Activated effector memory CD4-positive, alpha-beta T cell treated with anti-CD3 and anti-CD28 coated beads, Interleukin-2, amount 50 U/mL, for 16 hours (primary cell): ENCODE data around the gene HEATR1.
"Not testable (repeated sequence)": the region's sequence is repeated elsewhere in the genome, so short reads cannot be mapped to it uniquely, and the experiment has no call there.

Experiments
- DNase-seq: peaks from one replicate; pipeline ENCODE4 v3.0.0-alpha.2; 2020

Gene HEATR1, protein sequence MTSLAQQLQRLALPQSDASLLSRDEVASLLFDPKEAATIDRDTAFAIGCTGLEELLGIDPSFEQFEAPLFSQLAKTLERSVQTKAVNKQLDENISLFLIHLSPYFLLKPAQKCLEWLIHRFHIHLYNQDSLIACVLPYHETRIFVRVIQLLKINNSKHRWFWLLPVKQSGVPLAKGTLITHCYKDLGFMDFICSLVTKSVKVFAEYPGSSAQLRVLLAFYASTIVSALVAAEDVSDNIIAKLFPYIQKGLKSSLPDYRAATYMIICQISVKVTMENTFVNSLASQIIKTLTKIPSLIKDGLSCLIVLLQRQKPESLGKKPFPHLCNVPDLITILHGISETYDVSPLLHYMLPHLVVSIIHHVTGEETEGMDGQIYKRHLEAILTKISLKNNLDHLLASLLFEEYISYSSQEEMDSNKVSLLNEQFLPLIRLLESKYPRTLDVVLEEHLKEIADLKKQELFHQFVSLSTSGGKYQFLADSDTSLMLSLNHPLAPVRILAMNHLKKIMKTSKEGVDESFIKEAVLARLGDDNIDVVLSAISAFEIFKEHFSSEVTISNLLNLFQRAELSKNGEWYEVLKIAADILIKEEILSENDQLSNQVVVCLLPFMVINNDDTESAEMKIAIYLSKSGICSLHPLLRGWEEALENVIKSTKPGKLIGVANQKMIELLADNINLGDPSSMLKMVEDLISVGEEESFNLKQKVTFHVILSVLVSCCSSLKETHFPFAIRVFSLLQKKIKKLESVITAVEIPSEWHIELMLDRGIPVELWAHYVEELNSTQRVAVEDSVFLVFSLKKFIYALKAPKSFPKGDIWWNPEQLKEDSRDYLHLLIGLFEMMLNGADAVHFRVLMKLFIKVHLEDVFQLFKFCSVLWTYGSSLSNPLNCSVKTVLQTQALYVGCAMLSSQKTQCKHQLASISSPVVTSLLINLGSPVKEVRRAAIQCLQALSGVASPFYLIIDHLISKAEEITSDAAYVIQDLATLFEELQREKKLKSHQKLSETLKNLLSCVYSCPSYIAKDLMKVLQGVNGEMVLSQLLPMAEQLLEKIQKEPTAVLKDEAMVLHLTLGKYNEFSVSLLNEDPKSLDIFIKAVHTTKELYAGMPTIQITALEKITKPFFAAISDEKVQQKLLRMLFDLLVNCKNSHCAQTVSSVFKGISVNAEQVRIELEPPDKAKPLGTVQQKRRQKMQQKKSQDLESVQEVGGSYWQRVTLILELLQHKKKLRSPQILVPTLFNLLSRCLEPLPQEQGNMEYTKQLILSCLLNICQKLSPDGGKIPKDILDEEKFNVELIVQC (N-terminal part only)

DNA sequence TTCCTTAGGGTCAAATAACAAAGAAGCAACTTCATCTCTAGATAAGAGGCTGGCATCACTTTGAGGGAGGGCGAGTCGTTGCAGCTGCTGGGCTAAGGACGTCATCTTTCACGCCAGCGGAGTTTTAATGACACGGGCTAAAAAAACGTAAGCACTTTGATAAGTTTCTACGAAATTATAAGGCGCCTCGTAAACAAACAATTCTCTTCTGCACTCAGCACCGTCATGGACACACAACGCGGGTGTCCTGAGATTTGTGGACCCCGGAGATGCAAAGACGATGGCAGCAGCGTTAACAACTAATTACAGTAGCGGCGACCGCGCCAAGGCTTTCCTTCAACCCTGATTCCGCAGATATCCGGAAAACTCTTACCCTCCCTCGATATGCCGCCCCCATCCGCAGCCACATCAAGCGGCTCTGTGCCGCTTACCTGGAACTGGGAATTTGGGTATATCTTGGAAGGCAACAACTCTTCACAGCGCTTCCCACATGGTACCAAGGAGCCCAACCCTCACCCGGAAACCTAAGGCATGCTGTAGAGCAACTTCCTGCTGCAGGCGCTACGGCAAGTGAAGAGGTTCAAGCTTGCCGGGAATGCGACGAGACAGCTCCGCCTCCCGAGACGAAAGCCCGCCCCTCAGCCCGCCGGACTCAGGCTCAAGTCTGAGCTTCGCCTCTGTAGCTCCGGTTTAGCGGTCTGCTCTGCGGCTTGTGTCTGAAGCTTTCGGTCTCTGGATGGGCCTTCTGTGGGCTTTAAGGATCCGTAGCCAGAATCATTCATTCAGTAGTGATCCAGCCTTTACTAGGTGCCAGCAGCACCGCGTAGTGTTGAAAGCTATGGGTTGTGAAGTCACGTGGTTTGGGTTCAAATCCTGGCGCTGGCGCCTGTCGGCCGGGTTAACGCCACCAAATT lies at the start of gene HEATR1:
TSS of gene HEATR1 (minus strand) at position 526 of the 914 bp plus-strand sequence. CDS start at position 105, 421 bp downstream.
- DNase-seq: peak; percentile 95

DNA sequence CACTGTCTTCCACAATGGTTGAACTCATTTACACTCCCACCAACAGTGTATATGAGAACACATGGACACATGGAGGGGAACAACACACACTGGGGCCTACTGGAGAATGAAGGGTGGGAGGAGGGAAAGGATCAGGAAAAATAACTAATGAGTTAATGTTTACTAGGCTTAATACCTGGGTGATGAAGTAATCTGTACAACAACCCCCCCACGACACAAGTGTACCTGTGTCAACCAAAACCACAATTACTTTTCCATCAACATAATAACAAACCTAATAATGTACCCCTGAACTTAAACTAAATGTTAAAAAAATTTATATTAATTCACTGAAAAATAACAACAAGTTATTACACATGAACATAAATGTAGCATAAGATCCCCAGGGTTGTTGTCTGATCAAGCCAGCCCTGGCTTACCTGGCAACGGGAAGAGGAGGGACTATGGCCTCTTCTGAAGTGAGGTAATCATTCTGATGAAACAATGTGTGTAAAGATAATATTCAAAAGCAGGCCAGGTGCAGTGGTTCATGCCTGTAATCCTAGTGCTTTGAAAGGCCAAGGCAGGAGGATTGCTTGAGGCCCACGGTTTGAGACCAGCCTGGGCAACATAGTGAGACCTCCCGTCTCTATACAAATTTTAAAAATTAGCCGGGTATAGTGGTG lies 40.8 kb upstream of the HEATR1 start:
- DNase-seq: no peak

DNA sequence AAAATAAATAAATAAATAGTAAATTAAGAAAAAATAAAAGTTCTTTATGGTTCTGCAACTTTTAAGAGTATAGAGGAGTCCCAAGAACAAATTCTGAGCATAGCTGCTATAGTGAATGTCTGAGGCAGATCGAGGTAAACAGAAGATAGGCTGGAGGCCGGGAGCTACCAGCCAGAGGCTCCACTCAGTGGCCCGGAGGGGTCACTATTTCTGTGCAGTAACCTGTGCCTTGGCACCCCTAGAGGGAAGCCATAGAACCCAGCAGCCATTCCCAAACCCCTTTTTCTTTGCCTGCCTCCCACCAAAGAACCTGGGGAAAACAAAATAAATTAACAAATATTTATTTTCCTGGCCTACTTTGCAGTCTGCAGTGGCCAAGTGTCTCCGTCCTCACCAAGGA lies 38.4 kb upstream of the HEATR1 start:
- DNase-seq: no peak

DNA sequence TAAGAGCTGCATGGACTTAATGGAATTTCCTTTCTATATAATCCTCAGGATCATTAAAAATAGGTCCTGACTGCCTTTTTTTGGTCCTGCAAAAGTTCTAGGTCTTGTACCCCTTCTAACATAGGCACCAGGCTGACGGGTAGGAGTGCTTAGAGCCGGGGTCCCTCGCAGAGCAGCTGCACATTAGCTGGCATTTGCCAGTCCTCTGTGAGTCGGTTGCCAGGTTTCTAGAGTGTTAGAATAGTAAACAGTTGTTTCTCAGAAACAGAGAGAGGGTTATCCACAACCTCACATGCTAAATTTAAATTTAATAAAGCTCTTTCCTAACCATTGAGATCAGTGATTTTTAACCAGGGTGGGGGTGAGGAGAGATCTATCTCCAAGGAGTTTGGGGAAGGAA lies 35.4 kb upstream of the HEATR1 start:
- no peak for DNase-seq

DNA sequence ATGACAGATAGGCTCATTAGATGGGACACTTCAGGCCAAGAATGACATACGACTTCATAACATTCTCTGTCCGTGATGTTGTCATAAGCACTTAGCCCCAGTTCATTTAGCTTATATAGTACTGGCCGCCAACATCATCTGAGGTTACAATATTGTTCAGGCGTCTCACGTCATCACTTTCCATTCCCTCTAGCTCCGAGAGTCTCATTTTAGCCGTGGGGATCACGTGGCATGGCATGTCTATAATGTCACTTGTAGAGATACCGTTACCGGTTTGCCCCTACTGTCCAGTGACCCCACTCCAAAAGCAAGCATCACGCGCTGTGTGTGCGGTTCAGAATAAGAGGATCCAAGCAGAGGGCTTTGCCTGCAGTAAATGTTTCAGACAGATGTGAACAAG lies 34.6 kb upstream of the HEATR1 start:
- no peak for DNase-seq

DNA sequence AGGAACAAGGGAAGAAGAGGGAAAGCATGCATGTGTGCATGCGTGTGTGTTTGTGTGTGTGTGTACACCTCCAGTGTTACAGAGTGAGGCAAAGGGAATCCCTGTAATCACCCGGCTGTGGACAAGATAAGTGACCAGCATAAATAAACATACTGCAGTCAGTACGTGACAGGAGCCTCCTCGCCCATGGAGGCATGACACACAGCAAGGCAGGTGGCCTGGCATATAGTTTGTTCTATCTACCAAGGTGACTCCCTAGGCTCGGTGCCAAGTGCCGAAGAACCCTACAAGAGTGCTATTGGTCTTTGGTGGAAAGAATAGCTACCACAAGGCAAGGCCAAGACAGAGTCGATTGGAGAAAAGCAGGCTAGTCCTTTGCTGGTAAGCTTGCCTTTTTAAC lies 31.7 kb upstream of the HEATR1 start:
- DNase-seq: no peak

DNA sequence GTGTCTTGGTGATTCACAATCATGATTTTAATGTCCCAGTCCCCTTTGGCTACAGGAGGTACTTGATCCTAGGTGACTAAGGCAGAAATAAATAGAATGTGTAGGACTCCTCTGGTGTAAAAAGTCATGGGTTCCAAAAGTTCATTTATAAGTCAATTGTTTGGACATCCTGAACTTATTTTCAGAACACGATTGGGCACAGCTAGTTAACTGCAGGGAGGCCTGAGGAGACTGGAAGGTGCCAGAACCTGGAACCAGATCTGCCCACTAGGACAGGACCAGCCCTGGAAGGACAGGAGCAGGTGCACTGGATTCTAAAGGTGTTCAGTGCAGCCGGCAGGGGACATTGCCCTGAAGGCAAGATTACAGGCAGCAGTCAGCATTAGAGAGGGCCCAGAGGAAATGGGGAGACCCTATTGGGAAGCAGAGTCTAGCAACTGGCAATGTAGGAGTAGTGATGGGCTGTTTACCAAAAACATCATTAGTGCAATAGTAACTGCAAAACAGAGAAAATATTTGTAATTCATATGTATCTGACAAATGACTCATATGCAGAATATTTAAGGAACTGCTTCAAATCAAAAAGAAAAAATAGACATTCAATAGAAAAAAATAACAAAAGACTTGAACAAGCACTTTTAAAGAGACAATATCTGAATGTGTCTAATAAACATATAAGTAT lies 23.6 kb upstream of the HEATR1 start:
- DNase-seq: no peak

DNA sequence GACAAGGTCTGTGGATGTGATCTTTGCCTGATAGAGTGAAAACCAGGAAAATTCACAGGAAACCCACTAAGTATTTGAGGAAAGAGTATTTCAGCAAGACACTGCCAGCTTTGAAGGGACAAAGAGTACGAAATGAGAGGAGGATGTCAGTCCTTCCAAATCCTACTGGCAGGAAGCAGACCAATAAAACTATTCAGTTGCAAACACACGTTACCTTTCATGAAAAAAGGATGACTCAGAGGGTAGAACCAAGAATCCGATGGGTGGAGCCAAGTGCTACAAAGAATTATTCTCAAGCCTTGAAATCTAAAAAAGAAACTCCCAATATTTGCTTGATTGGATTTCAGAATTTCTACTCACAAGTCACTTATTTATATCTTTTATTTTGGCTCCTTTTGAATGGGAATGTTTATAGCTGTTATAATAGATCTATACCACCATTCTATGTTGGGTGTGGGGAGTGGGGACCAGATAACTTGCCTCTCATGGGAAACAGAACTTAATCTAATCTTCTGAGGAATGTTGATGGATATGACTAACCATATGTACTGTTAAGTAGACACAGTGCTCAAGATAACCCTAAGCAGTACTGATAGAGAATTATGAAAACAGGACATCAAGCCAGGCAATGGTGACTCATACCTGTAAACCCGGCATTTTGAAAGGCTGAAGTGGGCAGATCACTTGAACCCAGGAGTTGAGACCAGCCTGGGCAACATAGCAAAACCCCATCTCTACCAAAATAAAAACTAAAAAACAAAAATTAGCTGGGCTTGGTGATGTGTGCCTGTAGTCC lies 19.3 kb upstream of the HEATR1 start:
- DNase-seq: no peak

DNA sequence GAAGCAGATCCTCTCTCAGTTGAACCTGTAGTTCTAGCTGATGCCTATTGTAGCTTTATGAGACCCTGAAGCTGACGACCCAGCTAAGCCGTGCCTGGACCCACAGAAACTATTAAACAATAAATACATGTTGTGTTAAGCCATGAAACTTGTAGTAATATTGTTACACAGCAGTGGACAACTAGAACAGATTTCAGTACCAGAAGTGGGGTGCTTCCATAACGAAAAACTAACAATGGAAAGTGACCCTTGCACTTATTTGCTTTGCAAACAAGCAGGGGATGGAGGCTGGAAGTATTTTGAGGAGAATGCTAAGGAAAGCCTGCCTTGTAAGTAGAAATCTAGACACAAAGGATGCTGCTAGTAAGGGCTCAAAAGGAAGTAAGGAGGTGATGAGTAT lies 18.1 kb upstream of the HEATR1 start:
- no peak for DNase-seq

DNA sequence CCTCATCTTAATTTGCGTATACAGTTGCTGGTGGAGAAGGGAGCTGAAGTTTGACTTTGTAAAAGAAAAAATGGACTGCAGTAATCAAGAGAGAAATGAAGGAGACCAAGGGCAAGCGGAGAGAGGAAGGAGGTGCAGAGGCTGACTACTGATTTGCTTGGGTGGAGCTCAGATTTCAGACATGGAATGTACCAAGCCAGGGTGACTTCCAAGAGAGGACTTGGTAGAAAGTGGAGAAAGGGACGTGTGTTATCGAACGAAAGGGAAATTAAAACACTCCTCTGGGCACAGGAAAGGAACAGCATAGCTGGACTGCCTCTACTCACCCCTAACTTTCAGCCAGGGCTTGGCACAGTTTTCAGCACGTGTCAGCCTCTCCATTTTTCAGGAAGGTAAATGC lies 15.1 kb upstream of the HEATR1 start:
- no peak for DNase-seq

DNA sequence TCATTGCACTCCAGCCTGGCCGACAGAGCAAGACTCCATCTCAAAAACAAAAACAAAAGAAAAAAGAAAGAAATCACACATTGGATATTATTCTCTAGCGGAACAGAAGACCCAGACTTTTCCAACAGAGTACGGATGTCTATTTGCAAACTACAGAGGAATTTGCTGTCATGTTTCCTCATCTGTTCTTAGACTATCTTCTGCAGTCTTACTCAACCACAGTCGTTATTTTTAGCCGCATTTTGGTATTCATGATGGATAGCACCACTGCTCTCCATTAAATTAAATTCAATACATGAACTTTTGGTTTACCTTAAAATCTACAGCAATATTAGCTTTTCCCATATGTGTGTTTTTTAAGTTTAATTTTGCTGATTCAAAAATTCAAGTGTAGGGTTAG lies 14.2 kb upstream of the HEATR1 start:
- no peak for DNase-seq

DNA sequence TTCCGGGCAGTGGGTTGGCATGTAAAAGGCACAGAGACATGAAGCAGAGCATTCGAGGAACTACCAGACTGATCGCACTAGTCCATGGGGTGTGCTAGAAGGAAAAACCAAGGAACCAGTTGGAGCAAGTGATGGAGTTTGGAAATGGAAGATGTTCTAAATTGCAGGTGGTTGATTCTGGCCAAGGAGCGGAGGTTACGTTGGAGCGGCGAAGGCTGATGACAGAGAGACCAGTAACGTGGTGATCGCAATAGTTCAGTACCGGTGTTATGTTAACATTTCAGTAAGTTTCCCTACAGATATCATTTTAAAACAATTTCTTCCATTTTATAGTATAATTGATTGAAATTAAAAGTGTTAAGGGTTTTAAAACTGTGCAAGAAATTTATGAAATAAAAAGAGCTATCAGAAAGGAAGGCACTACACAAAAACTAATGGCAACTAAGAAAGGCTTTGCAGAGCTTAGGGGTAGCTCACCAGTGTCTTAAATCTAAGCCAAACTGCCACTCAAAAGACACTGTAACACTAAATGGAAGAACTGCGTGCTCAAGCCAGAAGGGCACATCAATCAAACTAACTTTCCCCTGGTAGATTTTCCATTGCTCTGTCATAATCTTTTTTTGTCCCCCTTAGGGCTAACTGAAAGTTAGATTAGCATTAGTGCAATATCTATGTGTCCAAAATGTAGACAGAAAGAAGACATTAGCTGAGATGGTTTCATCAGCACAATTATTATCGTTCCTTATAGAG lies 11.3 kb upstream of the HEATR1 start:
- no peak for DNase-seq

DNA sequence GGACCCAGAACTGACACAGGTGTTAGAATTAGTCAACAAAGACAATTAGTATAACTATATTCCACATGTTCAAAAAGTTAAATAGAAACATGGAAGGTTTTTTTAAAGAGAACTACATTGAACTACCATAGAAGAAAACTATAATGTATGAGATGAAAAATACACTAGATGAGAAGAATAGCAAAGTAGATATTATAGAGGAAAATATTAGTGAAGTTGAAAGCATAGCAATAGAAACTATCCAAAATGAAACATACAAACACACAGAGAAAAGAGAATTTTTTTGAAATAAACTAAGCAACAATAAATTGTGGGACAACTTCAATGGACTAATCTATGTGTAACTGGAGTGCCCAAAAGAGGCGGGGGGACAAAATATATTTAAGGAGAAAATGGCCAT lies 8.0 kb upstream of the HEATR1 start:
- no peak for DNase-seq

DNA sequence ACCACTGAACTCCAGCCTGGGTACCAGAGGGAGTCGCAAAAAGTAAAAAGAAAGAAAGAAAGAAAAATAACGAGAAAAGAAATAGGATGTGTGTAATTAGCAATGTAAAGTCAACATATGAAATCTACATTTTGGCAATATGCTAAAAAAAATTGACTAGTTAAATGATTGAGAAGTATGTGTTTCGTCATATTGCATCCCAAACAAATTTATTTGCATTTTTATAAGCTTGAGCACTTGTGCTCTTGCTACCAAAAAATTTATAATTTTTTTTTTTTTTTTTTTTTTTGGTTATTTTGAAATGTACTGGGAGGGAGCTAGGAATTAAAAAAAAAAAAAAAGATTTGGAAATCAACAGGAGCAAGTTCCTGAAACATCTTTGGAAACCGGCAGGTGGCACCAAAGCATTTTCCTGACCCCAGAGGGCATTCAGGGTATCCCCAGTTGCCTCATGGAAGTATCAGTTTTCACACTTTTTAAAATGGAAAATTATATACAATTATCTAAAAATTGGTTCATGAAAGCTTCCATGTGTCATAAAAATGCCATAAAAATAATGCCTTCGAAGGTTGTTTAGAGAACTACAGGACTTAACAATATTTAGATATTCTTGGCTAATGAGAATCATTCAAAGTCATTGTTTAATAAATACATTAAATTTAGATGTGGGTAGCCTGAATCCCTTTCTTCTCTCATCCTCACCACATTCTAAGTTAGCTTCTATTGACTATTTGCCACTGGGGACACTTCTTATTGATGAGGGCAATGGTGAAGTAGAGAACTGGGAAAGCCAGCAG lies 4.8 kb upstream of the HEATR1 start:
- DNase-seq: no peak

DNA sequence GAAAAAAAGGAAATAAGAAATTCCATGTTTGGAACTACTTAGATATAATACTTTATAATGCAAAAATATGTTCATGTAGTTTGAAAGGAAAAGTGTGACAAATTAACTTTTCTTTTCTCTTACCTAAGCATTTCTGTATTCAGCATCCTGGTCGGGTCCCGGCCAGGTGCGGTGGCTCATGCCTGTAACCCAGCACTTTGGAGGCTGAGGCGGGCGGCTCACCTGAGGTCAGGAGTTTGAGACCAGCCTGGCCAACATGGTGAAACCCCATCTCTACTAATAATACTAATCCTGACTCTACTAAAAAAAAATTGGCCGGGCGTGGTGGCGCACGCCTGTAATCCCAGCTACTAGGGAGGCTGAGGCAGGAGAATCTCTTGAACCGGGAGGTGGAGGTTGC lies 3.3 kb upstream of the HEATR1 start:
- not testable (repeated sequence) for DNase-seq

DNA sequence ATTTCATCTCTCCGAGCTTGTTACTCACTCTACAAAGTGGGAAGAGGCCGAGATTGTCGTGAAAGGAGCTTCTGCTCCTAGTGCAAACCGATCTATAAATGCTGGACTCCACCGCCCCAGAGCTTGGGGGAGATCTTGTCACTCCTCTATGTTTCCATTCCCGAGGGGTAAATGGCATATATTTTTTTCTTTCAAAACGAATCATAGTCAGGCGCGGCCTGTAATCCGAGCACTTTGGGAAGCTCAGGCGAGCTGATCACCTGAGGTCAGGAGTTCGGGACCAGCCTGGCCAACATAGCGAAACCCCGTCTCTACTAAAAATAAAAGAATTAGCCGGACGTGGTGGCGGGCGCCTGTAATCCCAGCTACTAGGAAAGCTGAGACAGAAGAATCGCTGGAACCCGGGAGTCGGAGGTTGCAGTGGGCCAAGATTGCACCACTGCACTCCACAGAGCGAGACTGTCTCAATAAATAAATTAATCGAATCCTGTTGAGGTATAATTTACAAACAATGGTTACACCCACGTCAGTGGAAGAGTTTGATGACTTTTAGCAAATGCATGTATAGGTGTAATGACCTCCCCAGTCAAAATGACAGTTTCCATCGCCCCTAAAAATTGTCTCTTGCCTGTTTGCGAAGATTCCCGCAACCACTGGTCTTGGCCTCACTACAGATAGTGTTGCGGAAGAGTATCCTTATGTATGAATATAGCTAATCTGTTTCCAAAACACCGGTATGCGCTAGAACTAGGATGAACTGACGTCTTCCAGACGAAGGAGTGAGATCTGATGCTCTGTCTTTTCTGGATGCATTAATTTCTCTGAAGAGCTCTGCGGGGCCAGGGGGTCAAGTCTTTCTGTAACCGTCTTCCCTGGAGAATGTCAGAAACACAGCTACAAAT lies 840 bp upstream of the HEATR1 start:
- no peak for DNase-seq

DNA sequence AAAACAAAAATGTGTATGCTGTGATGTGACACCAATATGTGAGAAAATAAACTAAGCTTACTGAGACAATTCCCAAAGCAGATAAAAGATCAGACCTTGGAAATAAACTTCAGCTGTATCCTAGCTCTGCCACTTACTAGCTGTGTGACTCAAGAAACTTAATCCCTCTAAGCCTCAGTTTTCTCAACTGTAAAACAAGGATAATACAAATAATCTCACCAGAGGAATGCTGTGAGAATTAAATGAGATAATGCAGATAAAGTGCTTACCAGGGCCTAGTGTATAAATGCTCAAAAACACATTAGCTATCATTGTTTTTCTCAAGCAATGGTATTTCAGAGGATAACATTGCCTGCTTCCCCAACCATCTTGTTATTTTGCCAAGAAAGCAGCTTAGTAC lies 2.1 kb downstream of the HEATR1 start:
- DNase-seq: no peak
